Epithelial cell of proximal tubule (primary cell): ENCODE data around the gene RUNDC3A. TPM values are rescaled to one million over a fixed set of nuclear protein-coding genes. Genes with fewer than 3 reads are reported as not detected.

Experiments
- DNase-seq: peaks from one replicate; pipeline ENCODE4 v3.0.0-alpha.2; 2011; ENCODE audit warnings: low read depth
- H3K4me3 ChIP-seq: 2 replicates; pipeline ENCODE4 v1.5.1; 2011; ENCODE audit warnings: low read depth, mild to moderate bottlenecking, low read length
- total RNA-seq: library from RNA; depleted of rRNA; stranded (reverse); fragments of >200 nt; gene quantifications from 2 replicates; pipeline ENCODE4 v1.2.3, GENCODE V29; 2015
- TF ChIP-seq, protein P1 (sequence below): conservative IDR thresholded peaks from 2 replicates; pipeline ENCODE4 v1.5.1; 2012; ENCODE audit warnings: low read depth, mild to moderate bottlenecking, low read length

RUNDC3A gene
- total RNA-seq, 1 donor from 2014 or later: 2.2 TPM

DNA sequence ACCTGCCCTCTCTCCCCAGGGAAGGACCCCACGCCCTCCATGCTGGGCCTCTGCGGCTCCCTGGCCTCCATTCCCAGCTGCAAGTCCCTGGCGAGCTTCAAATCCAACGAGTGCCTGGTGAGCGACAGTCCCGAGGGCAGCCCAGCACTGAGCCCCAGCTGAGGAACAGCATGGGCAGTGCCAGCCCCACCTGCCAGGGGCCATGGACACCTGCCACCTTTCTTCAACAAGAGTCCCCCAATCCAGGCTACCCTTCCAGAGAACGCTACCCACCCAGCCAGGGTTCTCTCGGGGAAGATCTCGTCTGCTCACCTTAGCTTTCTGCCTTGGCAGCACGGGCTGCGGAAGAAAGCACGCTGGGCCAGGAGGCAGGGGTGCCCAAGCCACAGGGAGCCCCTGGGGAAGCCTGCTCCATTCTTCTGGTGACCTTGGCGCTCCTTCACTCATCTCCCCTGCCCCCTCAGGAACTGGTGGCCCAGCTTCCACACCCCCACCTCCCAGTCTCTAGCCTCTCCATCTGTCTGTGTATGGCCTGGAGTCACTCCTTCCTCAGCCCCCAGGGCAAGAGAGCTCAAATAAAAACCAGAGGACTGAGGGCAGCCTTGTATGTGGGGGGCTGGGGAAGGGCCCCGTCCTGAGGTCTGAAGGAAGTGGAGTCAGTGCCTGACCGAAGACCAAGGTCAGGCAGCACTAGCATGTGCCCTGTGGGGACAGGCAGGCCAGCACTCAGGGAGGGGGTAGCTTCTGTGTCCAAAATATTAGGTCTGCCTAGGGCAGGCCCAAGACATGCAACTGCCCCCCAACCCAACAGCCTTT lies 9.9 kb downstream of the RUNDC3A start:
- TF ChIP-seq, protein P1, sequence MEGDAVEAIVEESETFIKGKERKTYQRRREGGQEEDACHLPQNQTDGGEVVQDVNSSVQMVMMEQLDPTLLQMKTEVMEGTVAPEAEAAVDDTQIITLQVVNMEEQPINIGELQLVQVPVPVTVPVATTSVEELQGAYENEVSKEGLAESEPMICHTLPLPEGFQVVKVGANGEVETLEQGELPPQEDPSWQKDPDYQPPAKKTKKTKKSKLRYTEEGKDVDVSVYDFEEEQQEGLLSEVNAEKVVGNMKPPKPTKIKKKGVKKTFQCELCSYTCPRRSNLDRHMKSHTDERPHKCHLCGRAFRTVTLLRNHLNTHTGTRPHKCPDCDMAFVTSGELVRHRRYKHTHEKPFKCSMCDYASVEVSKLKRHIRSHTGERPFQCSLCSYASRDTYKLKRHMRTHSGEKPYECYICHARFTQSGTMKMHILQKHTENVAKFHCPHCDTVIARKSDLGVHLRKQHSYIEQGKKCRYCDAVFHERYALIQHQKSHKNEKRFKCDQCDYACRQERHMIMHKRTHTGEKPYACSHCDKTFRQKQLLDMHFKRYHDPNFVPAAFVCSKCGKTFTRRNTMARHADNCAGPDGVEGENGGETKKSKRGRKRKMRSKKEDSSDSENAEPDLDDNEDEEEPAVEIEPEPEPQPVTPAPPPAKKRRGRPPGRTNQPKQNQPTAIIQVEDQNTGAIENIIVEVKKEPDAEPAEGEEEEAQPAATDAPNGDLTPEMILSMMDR: no peak
- DNase-seq: no peak
- no peak overlapping the region for H3K4me3 ChIP-seq

DNA sequence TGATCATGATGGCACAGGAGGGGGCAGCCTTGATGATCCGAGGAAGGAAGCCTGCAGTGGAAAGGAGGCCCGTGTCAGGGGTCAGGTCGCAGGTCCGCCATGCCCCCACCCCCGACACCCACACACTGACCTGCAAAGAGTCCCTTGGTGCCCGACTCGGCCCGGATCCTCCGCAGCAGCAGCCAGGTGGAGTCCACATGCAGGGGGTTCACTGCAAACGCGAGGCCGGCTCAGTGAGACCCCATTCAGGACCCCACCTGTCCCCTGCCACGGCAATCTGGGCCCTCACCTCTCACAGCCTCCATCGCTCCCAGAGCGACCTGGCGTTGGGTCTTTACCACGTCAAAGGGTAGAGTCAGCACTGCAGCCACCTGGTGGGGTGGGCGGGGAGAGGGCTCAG lies 11.7 kb downstream of the RUNDC3A start:
- TF ChIP-seq, protein P1: no peak
- no peak overlapping the region for H3K4me3 ChIP-seq
- no peak for DNase-seq

DNA sequence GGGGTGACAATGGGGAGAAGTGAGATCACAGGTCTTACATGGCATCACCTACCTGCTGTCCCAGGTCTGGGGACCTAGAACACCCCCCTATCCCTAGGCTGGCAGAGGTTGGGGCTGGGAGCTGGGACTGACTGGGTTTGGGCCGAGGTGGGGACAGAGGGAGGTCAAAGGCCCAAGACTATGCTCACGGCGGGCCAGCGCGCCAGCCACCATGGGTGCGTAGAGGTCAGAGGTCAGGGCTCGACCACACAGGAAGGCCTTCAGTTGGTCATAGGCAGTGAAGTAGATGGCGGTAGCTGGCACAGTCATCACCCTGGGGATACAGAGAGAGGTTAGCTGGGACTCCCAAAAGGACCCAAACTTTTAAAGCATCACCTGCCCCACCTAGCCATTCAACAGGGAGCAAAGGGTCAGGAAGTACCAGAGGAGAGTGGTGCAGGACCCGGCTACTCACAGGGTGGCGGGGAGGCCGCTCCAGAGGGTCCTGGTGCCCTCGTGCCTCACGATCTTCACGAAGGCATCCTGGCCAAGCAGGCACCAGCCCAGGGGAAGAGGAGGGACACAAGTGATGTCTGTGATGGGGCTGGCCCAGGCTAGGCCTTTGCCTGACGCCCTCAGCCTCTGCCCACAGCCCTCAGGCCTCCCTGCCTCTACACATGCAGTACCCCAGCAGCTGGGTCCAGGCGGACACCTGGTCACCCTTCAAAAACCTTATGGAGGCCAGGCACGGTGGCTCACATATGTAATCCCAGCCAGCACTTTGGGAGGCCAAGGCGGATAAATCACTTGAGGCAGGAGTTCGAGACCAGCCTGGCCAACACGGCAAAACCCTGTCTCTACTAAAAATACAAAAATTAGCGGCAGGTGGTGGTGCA lies 13.1 kb downstream of the RUNDC3A start:
- no peak for DNase-seq
- TF ChIP-seq, protein P1: no peak

DNA sequence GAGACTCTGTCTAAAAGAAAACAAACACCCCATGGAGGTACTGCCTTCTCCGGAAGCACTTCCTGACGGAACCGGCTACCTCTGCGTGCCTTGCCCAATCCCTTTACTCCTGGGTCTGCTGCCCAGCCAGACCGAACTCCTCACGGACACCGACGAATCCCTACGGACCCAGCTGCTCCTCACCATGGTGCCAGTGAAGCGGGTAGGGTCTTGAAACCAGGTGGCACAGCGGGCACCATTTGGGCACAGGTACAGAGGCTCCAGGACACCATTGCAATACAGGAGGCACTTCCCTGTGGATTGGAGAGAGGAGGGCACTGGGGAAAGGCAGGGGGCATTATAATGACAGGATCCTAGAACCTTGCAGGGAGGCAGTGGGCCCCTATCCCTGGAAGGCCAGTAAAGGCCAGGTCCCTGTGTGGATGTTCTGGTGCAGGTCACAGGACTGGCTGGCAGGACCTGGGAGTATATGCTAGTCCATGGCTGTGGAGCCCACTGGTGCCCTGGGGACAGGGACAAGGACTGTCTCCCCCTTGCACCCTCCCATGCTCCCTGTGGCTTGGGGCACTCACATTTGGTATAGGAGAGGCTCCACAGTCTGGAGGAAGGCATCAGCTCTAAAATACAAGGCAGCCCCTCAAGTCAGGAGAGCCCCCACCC lies 14.0 kb downstream of the RUNDC3A start:
- TF ChIP-seq, protein P1: no peak
- DNase-seq: no peak
- no peak overlapping the region for H3K4me3 ChIP-seq

More for the DNA sequence above, 13.1 kb downstream of the RUNDC3A start:
- H3K4me3 ChIP-seq: no peak overlapping the region

DNA sequence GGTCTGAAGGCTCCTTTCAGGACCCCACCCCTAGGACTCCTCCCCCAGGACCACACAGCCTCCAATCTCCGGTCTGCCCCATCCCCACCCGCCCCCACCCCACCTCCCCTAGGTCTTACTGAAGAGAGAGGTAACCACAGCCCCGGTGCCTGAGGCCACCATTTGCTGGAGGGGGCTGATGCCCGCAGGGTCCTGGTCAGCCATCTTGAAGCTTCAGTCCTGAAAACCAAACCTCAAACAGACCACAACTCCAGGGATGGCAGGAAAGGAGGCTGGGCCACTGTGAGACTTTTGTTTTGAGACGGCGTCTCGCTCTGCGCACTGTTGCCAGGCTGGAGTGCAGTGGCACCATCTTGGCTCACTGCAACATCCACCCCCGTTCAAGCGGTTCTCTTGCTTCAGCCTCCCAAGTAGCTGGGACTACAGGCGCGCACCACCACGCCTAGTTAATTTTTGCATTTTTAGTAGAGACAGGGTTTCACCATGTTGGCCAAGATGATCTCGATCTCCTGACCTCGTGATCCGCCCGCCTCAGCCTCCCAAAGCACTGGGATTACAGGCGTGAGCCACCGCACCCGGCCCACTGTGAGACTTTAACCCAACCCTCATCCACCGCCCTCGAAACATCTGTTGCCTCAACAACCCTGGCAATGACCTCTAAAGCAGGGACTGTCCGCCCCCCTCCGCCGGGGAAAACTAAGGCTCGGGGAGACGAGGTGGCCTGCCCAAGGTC lies 15.1 kb downstream of the RUNDC3A start:
- no peak for DNase-seq
- H3K4me3 ChIP-seq: peak overlapping the region; percentile 80
- TF ChIP-seq, protein P1: no peak

DNA sequence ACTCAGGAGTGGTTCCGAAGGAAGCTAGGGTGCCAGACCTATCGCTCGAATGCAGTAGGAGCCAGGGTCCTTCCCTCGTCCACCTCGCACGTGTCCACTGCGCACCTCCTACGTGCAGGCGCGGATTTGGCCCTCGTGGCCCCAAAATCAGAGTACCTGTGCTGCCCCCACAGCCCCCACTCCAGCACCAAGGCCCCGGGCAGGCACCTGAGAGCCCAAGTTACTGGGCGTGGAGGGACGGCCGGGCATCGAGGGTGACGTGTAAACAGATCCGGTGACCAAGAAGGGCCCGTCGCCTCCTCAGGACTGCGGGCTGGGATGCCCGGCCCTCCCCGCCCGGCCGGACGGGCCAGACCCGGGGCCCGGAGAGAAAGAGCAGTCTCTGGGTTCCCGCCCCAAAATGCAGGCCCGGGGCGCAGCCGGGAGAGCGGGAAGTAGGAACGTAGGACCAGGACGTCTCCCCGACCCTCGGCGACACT lies 15.7 kb downstream of the RUNDC3A start:
- TF ChIP-seq, protein P1: no peak
- peak overlapping the region; percentile 80 for H3K4me3 ChIP-seq
- no peak for DNase-seq
